Right atrium auricular region (tissue), 2 donors: ENCODE measurements around the gene C10orf71. TPM values are rescaled to one million over a fixed set of nuclear protein-coding genes. Genes with fewer than 3 reads are reported as not detected.

Experiments
- DNase-seq: peaks from one replicate; pipeline ENCODE4 v3.0.0-alpha.2; 2019; ENCODE audit warnings: low spot score
- H3K27ac ChIP-seq, 2 donors: fragments of 200-600 bp; sonication (generic); 1 replicate in 1 of 2; 2 replicates in 1 of 2; pipeline ENCODE4 v1.5.1; 2016 to 2019
- H3K27me3 ChIP-seq, 2 donors: fragments of 200-600 bp; sonication (generic); one replicate each; pipeline versions ENCODE4 v1.5.1 to v1.6.0; 2017 to 2019
- H3K36me3 ChIP-seq: fragments of 200-600 bp; sonication (generic); one replicate; pipeline ENCODE4 v1.5.1; 2016
- H3K4me1 ChIP-seq, 2 donors: fragments of 200-600 bp; sonication (generic); one replicate each; pipeline versions ENCODE4 v1.5.1 to v1.6.0; 2017 to 2019
- H3K4me3 ChIP-seq, 2 donors: fragments of 200-600 bp; sonication (generic); 1 replicate in 1 of 2; 2 replicates in 1 of 2; pipeline ENCODE4 v1.5.1; 2017 to 2019; ENCODE audit warnings: mild to moderate bottlenecking in 1 of 2, moderate library complexity in 1 of 2
- H3K9me3 ChIP-seq, 2 donors: fragments of 200-600 bp; sonication (generic); one replicate each; pipeline ENCODE4 v1.5.1; 2019
- CTCF ChIP-seq, 2 donors: fragments of 200-600 bp; sonication (generic); IDR thresholded peaks; one replicate each; pipeline ENCODE4 v1.5.1; 2019; ENCODE audit warnings: antibody characterized with exemption in 2 of 2
- total RNA-seq, 2 donors: library from RNA; depleted of rRNA; stranded (reverse); fragments of >200 nt; gene quantifications; one replicate each; pipeline ENCODE4 v1.1.0, GENCODE V29; 2016

Gene C10orf71
- total RNA-seq, 2 donors from 2014 or later = 34.9 to 48.2 TPM

GRCh38 chr10:49254556-49255318 is 44.2 kb upstream of the C10orf71 start:
- H3K36me3 ChIP-seq = no peaks in the 10 kb centered on the region
- H3K9me3 ChIP-seq = no peaks in the 10 kb centered on the region
- no peak for TF ChIP-seq CTCF (IDR thresholded peaks at IDR 0.05)
- no peaks in the 10 kb centered on the region for H3K27me3 ChIP-seq
- no peaks in the 10 kb centered on the region for H3K4me1 ChIP-seq
- no peak overlapping the region for H3K27ac ChIP-seq
- DNase-seq = no peak
- H3K4me3 ChIP-seq = no peak overlapping the region

- Histone ChIP-seq H3K9me3 (no peaks in the 10 kb centered on the region), H3K4me3 (no peak overlapping the region), H3K27ac (no peak overlapping the region), H3K4me1 (no peaks in the 10 kb centered on the region), H3K27me3 (no peaks in the 10 kb centered on the region), H3K36me3 (no peaks in the 10 kb centered on the region)
- no peak for DNase-seq
- TF ChIP-seq CTCF (IDR thresholded peaks at IDR 0.05) = no peak
Observed at GRCh38 chr10:49255883-49256282, 43.1 kb upstream of the C10orf71 start.

GRCh38 chr10:49257154-49257553 is 41.8 kb upstream of the C10orf71 start:
- H3K27ac ChIP-seq = no peak overlapping the region
- no peak overlapping the region for H3K4me3 ChIP-seq
- TF ChIP-seq CTCF (IDR thresholded peaks at IDR 0.05) = no peak
- H3K36me3 ChIP-seq = no peaks in the 10 kb centered on the region
- H3K9me3 ChIP-seq = no peaks in the 10 kb centered on the region
- no peak for DNase-seq
- no peaks in the 10 kb centered on the region for H3K27me3 ChIP-seq
- H3K4me1 ChIP-seq = no peaks in the 10 kb centered on the region

GRCh38 chr10:49257626-49258349 is 41.2 kb upstream of the C10orf71 start:
- no peak for DNase-seq
- Histone ChIP-seq H3K36me3 (no peaks in the 10 kb centered on the region), H3K27ac (no peak overlapping the region), H3K9me3 (no peaks in the 10 kb centered on the region), H3K4me1 (no peaks in the 10 kb centered on the region), H3K27me3 (no peaks in the 10 kb centered on the region), H3K4me3 (no peak overlapping the region)
- TF ChIP-seq CTCF (IDR thresholded peaks at IDR 0.05) = no peak

- Histone ChIP-seq H3K9me3 (no peaks in the 10 kb centered on the region), H3K4me3 (no peak overlapping the region), H3K4me1 (no peaks in the 10 kb centered on the region), H3K27ac (no peak overlapping the region), H3K27me3 (no peaks in the 10 kb centered on the region), H3K36me3 (no peaks in the 10 kb centered on the region)
- no peak for DNase-seq
- no peak for TF ChIP-seq CTCF (IDR thresholded peaks at IDR 0.05)
Observed at GRCh38 chr10:49258350-49258683, 40.7 kb upstream of the C10orf71 start.
